AG08396 (cell line): ENCODE measurements around the gene DNASE2B.

Experiments
- DNase-seq: peaks from one replicate; pipeline ENCODE4 v3.0.0; 2012; ENCODE audit warnings: low spot score, mixed read lengths

Gene DNASE2B, protein sequence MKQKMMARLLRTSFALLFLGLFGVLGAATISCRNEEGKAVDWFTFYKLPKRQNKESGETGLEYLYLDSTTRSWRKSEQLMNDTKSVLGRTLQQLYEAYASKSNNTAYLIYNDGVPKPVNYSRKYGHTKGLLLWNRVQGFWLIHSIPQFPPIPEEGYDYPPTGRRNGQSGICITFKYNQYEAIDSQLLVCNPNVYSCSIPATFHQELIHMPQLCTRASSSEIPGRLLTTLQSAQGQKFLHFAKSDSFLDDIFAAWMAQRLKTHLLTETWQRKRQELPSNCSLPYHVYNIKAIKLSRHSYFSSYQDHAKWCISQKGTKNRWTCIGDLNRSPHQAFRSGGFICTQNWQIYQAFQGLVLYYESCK

GRCh38 chr1:84398175-84399155 lies at the start of gene DNASE2B:
Gene DNASE2B, plus strand, starts transcription at chr1:84398484. Its CDS starts 81 bp downstream, at chr1:84398565.
- DNase-seq: no peak

DNA sequence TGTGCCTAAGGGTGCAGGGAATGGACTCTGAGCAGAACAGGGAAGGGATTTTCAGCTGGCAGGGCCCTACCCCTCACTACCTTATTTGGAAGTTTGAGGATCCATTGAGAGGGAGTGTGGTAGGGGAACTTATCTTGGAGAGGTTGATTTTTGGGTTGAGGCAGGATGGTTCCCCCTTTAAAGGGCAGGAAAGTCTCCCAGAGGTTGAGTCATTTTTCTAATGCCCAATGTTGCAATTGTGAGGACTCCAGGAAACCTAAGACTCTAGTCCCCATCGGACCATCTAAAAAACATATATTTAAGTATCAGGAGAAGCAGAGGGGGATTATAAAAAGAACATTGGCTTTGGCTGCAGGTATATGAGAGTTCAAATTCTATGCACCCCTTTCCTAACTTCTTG lies 49.5 kb upstream of the DNASE2B start:
- DNase-seq: no peak

DNA sequence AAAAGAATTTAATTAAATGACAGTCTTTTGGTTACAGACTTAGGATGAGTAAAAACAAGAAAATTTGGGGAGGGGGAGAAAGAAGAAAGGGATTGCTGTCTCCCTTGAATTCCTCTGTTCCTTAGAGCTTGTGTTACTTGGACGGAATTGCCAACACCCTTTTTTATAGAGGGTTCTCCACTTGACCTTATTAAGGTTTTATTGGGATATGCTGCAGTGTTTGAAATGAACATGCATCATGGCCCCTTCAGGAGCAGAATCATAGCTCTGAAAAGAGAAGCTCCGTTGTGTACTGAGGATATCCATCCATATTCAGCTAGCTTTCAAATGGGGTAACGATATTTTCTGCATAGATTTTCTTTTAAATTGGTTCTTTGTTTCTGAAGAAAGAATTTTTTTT lies 48.2 kb upstream of the DNASE2B start:
- DNase-seq: no peak

- DNase-seq: no peak
Measured at GRCh38 chr1:84350550-84350949, 47.7 kb upstream of the DNASE2B start.

GRCh38 chr1:84352298-84353106 lies 45.8 kb upstream of the DNASE2B start:
- no peak for DNase-seq

DNA sequence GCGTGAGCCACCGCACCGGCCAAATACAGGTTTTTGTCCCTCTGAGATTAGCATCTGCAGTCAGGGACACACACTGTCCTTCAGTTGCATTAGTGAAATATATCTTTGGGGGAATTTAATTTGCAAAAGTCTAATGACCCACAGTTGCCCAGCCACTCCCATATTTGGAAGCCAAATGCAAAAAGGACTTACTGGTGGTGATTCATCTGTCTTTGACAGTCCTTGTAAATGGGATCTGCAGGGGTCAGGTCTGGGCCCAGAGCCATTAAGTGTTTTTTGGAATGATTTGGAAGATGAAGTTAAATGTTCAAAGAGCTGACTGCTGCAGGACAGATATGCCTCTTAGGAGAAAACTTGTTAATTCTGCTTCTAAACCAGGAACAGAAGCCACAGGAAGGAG lies 44.6 kb upstream of the DNASE2B start:
- DNase-seq: peak; percentile 13

DNA sequence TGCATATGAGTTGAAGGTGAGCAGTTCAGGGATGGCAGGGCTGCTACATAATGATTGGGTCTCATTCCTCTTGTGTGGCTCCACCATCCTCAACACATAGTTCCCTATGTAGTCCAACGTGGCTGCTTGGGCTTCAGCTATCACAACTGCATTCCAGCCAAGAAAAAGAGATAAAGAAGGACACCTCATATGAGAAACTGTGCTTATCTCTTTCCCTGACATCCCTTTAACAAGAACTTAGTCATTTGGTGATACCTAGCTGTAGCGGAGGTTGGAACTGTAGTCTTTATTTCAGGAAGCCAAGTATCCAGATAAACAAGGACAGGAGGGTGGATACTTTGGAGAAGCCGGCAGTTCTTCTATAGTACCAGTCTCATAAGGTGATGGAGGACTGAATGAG lies 42.7 kb upstream of the DNASE2B start:
- DNase-seq: no peak

- DNase-seq: no peak
Measured at GRCh38 chr1:84356881-84357280, 41.4 kb upstream of the DNASE2B start.

- no peak for DNase-seq
Measured at GRCh38 chr1:84358695-84359094, 39.6 kb upstream of the DNASE2B start.

DNA sequence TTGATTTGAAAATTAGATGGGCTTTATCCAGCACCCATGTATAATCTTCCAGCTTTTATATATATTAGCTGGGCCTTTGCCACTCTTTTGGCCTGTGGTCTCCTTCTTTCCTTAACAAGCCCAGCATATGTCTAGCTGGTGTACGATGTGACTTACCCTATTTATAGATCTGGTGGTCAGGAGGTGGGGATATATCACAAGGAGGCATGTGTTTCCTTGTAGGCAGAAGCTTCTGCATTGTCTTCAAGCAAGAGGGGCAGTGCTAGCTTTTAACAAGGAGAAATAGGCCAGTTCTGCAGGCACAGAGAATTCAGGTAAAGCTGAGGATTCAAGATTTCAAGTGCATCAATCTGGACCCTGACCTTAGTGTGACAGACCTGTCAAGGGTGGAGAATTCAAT lies 38.0 kb upstream of the DNASE2B start:
- no peak for DNase-seq

DNA sequence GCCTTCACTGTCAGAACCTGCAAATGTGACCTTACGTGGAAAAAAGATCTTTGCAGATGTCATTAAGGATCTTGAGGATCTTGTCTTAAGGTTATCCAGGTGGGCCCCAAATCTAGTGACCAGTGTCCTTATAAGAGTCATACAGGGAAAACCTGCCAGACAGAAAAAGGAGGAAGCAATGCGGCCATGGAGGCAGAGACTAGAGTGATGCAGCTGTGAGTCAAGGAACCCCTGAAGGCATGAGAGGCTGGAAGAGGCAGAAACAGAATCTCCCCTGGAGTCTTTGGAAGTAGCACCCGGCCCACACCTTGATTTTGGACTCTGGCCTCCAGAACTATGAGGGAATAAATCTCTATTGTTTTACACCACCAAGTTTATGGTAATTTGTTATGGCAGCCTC lies 36.5 kb upstream of the DNASE2B start:
- no peak for DNase-seq

DNA sequence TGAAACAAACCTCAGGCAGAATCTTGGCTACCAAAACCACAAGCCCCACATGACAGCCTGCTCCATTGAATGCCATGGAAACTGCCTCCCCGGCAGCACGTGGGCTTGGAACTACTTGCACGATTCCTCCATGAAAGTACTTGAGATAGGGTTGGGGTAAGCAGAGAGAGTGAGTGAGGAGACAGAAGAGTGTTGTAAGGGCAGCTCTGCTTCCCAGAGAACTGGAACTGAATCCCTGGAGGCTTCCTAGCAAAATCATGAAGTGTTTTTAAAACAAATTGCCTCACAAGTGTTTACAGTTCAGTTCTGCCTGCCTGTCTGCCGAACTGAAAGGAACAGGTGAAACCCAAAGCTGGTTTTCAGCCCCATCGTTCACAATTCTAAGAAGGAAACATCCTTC lies 35.3 kb upstream of the DNASE2B start:
- DNase-seq: no peak

- no peak for DNase-seq
Measured at GRCh38 chr1:84363622-84364021, 34.7 kb upstream of the DNASE2B start.

DNA sequence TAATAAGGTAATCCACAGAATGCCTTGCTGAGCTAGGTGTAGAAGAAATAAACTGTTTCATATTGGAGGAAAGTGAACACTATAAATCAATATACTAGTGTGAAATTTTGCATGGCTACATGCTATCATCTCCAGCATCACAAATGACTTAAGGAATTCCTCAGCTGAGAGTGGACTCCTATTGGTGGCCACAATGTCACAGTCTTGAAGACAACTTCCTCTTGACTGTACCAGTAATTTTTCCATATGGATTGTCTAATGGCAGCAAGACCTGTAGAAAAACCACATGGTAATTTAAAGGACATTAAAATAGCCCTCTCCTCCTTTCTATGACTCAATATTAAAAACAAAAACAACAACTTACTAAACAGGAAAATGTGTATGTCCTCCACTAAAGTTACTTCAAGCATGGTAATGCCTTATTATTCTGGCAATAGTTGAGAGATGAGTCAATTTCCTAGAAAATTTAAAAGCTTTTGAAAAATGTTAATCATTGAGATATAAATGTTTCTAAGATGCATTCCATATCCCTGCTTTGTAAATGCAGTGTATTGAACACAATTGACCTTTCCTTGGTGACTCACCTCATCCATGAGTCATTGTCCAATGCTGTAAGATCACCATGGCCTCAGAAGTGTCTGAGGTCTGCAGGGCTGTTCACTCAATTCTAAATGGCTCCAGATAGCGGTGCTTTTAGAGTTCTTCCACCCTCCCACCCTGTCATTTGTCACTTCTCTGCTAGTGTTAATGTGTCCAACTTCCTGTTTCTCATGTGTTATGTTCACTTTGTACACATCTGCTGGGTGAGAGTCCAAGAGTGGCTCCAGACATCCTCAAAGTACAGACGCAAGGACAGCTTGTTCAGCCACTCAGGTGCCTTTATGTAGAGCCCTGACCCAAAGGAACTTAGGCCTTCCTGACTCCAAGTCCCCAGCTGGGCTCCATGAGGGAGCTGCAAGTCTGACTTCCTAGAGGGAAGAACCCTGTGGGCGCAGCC lies 32.8 kb upstream of the DNASE2B start:
- peak; percentile 79 for DNase-seq

GRCh38 chr1:84366786-84367185 lies 31.5 kb upstream of the DNASE2B start:
- DNase-seq: peak; percentile 32

DNA sequence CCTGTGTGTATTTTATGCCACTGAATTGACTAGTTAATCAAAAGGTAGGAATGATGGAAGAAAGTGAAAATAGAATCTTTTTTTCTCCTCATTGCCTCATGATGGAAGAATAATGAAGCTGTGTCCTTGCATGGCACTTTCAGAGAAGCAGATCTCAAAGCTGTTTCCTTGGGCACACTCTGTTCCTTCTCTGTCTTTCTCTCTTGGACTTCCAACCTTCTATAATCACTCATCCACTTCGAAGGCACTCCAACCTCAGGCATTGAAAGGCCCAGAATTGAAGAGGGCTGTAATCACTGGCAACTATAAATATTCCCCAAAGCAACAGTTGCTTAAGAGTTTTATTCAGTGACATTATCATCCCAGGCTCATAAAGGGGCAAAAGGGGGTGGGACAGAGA lies 31.1 kb upstream of the DNASE2B start:
- DNase-seq: no peak

DNA sequence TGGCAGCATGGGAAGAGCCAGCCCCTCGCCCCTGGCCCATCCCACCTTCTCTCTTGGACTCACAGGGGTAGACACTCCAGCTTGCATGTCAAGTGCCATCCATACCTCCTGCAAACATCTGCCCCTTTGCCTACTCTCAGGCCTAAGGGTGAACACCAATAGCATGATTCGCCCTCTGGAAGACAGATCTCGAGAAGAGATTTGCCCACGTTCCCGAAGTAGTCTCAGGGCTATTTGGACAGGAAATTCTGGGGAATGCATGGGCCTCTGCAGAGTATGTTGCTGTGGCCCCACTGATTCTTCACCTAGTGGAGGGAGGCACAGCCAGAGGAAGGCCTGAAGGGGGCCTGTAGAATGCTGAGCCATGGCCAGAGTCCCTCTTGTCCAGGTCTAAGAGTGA lies 29.8 kb upstream of the DNASE2B start:
- no peak for DNase-seq

- DNase-seq: no peak
Measured at GRCh38 chr1:84370266-84370665, 28.0 kb upstream of the DNASE2B start.

DNA sequence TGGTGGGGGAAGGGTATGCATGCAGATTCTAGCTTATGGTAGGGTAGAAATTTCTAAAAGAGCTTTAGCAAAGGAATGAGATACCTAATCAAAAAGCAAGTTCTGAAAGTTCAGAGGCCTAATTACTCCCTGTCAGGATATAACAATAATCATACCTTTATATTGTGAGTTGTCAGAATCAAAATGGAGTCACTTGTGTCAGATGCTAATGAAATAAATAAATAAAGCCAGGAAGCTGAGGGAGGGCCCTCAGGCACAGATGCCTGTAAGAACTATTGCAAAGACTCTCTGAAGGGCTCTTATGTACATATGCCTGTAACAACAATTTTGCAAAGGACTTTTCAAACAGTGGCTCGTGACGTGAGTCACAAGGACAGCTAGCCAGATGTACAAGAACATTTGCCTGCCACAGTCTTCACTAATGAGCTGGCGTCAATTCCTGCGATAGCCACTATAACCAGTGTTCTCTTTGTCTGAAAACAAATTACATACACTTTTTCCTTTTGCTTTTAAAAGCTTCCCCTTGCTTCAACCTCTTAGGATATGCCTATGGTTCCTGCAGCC lies 27.4 kb upstream of the DNASE2B start:
- DNase-seq: peak; percentile 22

DNA sequence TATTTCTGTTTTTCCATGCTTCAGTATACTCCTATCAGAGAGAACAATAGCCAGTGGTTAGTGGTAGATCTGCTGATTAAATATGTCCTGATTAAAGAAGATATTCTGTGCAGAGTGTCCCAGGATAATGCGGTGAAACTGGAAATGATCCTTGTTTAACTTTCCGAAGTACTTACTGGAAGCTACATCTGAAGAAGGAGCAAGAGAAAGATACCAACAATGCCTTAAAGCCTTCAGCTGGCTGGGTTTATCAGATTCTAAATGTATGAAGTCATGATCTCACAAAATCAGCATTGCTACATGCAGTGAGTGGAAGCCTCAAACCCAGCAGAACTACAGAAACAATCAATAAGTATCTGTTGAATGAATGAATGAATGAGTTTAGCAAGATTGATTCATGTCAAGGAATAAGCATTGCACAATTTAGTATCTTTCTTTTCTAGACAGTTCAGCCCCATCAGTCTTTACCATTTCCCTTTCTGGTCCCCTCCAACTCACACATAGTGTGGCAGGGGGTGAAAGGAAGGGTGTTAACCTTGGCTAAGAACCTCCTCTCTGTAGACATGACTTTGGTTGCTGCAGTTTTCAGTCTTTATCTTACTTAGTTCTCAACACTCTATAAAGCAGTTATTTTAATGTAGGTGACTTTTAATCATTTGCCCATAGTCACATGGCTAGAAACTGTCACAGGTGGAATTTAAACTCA lies 24.7 kb upstream of the DNASE2B start:
- DNase-seq: no peak
